ENCODE data around the gene SPIRE1. TPM values are rescaled to one million over a fixed set of nuclear protein-coding genes. Genes with fewer than 3 reads are reported as not detected.
"Not testable (repeated sequence)": the region's sequence is repeated elsewhere in the genome, so short reads cannot be mapped to it uniquely, and the experiment has no call there.

Gene SPIRE1
- total RNA-seq, 2 experiments from 2014 or later: 1.3 to 2.9 TPM

GRCh38 chr18:12517142-12517825 is 140.6 kb downstream of the SPIRE1 start:
- Mint-ChIP-seq H3K4me3 (no peak overlapping the region), H3K36me3 (ENCODE audit: low read depth) (no peaks in the 10 kb centered on the region), H3K4me1 (no peaks in the 10 kb centered on the region), H3K9me3 (no peaks in the 10 kb centered on the region), H3K27me3 (peaks cover 12% of the 10 kb centered on the region), H3K27ac (no peak overlapping the region)
- no peak for DNase-seq
- CTCF ChIA-PET: interaction anchor here (1.1 to 1.3 kb wide), 2 partner anchors 10 to 94 kb away, joined by 3 to 4 read pairs; no protein-coding TSS in a partner anchor
- POLR2A ChIA-PET: no interaction called here

DNA sequence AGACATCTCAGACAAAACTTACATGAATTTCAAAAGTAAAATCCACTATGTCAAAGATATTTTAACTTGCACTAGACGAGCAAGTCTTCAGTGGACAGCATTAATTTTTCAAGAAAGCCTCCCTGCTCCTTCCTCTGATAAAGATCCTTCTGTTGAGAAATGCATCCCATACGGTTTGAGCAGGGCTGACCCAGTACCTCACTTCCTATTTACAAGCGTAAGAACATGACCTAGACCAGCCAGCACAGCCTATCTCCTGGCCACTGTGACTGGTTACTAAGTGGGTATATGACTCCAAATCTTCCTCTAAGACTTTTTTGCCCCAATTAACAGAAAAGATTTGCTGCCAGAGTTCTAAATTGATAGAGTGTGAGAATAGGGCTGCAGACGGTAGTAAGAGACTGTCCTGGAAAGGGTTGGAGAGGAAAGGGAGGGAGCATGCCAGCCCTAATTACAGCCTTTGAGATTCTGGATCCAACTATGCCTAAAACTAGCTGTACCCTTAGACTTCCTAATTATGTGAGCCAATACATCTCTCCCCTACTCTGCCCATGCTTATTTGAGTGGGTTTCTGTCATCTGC is 141.8 kb downstream of the SPIRE1 start:
- Mint-ChIP-seq H3K27ac (no peak overlapping the region), H3K9me3 (no peaks in the 10 kb centered on the region), H3K4me1 (no peaks in the 10 kb centered on the region), H3K4me3 (no peak overlapping the region), H3K27me3 (peaks cover 6% of the 10 kb centered on the region), H3K36me3 (ENCODE audit: low read depth) (no peaks in the 10 kb centered on the region)
- no peak for DNase-seq
- ChIA-PET POLR2A (no interaction called here), CTCF (interaction anchor here (0.6 to 1.3 kb wide), 3 partner anchors 9 to 189 kb away, joined by 3 to 4 read pairs (median 3); no protein-coding TSS in a partner anchor)

DNA sequence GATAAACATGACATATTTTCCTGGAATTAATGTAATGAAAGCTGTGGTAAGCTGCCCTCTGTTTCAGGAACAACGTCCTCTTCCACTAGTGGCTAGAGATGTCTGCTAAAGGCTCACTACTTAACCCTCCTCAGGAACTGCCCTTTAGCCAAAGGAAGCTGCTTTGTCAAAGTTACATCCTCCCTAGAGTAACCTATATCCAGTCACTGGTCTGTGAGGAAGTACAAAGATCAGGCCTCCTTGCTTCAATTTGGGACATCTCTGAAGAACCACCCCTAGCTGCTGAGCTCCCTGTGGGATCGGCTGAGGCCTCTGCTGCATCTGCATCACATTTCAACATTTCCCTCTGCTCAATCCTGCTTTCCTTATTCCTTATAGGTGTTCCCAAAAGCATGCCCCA is 142.4 kb downstream of the SPIRE1 start:
- CTCF ChIA-PET: interaction anchor here (0.6 kb wide), 1 partner anchor 190 kb away, joined by 3 read pairs; no protein-coding TSS in a partner anchor
- Mint-ChIP-seq H3K27ac (no peak overlapping the region), H3K27me3 (peaks cover 5% of the 10 kb centered on the region), H3K4me3 (no peak overlapping the region), H3K36me3 (ENCODE audit: low read depth) (no peaks in the 10 kb centered on the region), H3K9me3 (no peaks in the 10 kb centered on the region), H3K4me1 (no peaks in the 10 kb centered on the region)
- DNase-seq: no peak
- POLR2A ChIA-PET: no interaction called here

DNA sequence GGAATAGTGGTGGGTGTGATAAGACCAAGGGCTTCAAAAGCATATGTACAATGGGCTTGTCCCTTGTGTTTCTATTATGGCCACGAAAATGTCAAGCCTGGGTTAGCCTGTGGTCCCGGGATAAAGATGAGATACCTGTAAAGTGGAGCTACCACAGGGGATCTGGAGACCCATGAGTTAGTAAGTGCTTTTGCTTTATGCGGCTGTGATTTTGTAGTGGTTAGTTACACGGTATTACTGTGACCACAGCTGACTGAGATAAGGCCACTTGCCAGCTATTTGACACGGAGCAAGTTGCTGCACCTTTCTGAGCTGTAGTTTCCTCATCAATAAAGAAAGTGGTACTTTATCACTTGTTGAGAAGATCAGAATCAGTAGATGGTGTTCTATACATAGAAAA is 150.9 kb downstream of the SPIRE1 start:
- CTCF ChIA-PET: interaction anchor here (1.4 kb wide), 1 partner anchor 10 kb away, joined by 4 read pairs; no protein-coding TSS in a partner anchor
- H3K27ac Mint-ChIP-seq: no peak overlapping the region

GRCh38 chr18:12500986-12501385 is 156.9 kb downstream of the SPIRE1 start:
- Mint-ChIP-seq H3K36me3 (ENCODE audit: low read depth) (no peaks in the 10 kb centered on the region), H3K4me3 (no peak overlapping the region), H3K4me1 (peaks cover 1% of the 10 kb centered on the region), H3K9me3 (no peaks in the 10 kb centered on the region), H3K27me3 (no peaks in the 10 kb centered on the region), H3K27ac (no peak overlapping the region)
- CTCF ChIA-PET: no interaction called here
- POLR2A ChIA-PET: no interaction called here
- DNase-seq: no peak

More for the DNA sequence above, 150.9 kb downstream of the SPIRE1 start:
- Mint-ChIP-seq H3K4me3 (no peak overlapping the region), H3K4me1 (peaks cover 1% of the 10 kb centered on the region), H3K9me3 (no peaks in the 10 kb centered on the region), H3K36me3 (ENCODE audit: low read depth) (no peaks in the 10 kb centered on the region), H3K27me3 (no peaks in the 10 kb centered on the region)
- no peak for DNase-seq
- POLR2A ChIA-PET: no interaction called here

GRCh38 chr18:12497839-12498238 is 160.1 kb downstream of the SPIRE1 start:
- no peak for DNase-seq
- no peak overlapping the region for H3K27ac Mint-ChIP-seq
- no peaks in the 10 kb centered on the region for H3K36me3 Mint-ChIP-seq (ENCODE audit: low read depth)
- no peaks in the 10 kb centered on the region for H3K9me3 Mint-ChIP-seq
- POLR2A ChIA-PET: no interaction called here
- H3K27me3 Mint-ChIP-seq: no peaks in the 10 kb centered on the region
- no peak overlapping the region for H3K4me3 Mint-ChIP-seq
- no peaks in the 10 kb centered on the region for H3K4me1 Mint-ChIP-seq
- CTCF ChIA-PET: interaction anchor here (0.6 kb wide), 1 partner anchor 48 kb away, joined by 3 read pairs; no protein-coding TSS in a partner anchor

GRCh38 chr18:12497296-12497695 is 160.6 kb downstream of the SPIRE1 start:
- ChIA-PET CTCF (interaction anchor here (0.6 kb wide), 1 partner anchor 48 kb away, joined by 3 read pairs; no protein-coding TSS in a partner anchor), POLR2A (no interaction called here)
- Mint-ChIP-seq H3K27me3 (no peaks in the 10 kb centered on the region), H3K9me3 (no peaks in the 10 kb centered on the region), H3K36me3 (ENCODE audit: low read depth) (no peaks in the 10 kb centered on the region), H3K4me1 (no peaks in the 10 kb centered on the region), H3K27ac (no peak overlapping the region), H3K4me3 (no peak overlapping the region)
- DNase-seq: no peak

DNA sequence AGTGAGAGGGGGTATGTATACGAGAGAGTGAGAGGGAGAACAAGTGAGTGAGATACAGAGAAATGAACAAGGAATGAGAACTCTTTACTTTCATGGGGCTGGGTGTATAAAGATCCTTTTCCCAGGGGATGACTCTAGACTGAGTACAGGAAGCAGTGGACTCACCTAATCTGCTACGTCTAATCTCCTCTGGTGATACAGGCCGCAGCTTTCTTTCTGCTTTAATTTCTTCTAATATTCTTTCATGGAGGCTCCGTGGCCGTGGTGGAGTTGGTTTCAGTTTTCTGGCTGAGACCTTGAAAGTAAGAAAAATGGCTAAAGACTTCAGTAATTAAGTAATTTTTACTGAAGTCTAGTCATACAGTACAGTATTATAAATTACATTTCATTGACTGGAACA is 165.0 kb downstream of the SPIRE1 start:
- ChIA-PET CTCF (no interaction called here), POLR2A (no interaction called here)
- Mint-ChIP-seq H3K4me1 (no peaks in the 10 kb centered on the region), H3K27ac (no peak overlapping the region), H3K27me3 (peaks cover 2% of the 10 kb centered on the region), H3K4me3 (no peak overlapping the region), H3K36me3 (ENCODE audit: low read depth) (no peaks in the 10 kb centered on the region), H3K9me3 (no peaks in the 10 kb centered on the region)
- no peak for DNase-seq

DNA sequence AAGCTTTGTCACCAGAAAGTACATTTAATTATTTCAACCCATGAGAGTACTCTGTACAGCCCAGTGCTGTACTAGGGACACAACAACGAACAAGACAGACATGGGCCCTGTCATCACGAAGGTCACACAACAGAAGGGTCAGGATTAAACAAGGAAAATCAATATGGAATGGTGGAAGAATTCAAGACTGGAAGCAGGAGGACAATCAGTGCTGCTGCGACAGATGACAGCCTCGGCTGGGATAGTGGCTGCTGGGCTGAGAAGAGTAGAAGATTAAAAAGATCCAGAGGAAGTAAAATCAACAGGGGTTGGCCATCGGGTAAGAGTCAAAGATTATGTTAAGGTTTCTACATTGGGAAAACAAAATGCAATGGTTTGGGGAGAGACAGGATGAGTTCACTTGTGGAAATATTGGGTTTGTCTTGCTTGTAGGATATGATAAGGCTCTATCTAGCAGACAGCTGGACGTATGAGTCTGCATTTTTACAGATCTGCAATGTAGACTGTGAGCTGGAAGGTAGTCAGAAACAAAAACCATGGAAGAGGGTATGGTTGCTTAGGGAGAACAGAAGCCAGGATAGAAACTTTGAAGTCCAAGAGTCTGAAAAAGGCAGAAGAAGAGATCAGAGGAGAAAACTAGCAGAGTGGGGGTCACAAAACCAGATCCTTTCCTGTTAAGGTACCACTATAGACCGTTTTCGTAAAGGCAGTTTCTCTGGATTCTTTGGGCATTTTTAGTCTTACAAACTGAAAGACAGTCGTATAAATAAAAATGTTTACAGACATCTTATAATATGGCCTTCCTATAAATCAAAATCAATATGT is 166.1 kb downstream of the SPIRE1 start:
- Mint-ChIP-seq H3K36me3 (ENCODE audit: low read depth) (no peaks in the 10 kb centered on the region), H3K9me3 (no peaks in the 10 kb centered on the region), H3K4me3 (no peak overlapping the region), H3K27ac (no peak overlapping the region), H3K4me1 (no peaks in the 10 kb centered on the region), H3K27me3 (peaks cover 2% of the 10 kb centered on the region)
- ChIA-PET CTCF (no interaction called here), POLR2A (no interaction called here)
- DNase-seq: no peak

GRCh38 chr18:12485479-12486105 is 172.3 kb downstream of the SPIRE1 start:
- Mint-ChIP-seq H3K36me3 (ENCODE audit: low read depth) (no peaks in the 10 kb centered on the region), H3K4me3 (no peak overlapping the region), H3K4me1 (peaks cover 7% of the 10 kb centered on the region), H3K27me3 (peaks cover 2% of the 10 kb centered on the region), H3K9me3 (no peaks in the 10 kb centered on the region), H3K27ac (peak overlapping the region; percentile 66)
- POLR2A ChIA-PET: interaction anchor here (0.7 kb wide), 1 partner anchor 459 kb away, joined by 3 read pairs; no protein-coding TSS in a partner anchor
- DNase-seq: no peak
- CTCF ChIA-PET: interaction anchor here (0.7 kb wide), 1 partner anchor 1072 kb away, joined by 4 read pairs; no protein-coding TSS in a partner anchor

DNA sequence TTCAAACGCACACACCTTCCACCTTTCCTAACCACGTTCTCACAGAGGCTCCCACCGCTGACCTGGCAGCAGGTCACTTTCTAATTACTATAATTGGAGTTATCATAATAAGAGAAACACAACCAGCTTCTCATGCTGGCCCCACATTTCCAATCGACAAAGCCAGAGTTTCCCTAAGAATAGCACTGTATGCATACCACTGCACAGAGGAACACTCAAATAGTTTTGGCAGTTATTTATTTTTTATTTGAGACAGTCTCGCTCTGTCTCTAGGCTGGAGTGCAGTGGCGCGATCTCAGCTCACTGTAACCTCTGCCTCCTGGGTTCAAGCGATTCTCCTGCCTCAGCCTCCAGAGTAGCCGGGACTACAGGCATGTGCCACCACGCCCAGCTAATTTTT is 176.0 kb downstream of the SPIRE1 start:
- H3K36me3 Mint-ChIP-seq (ENCODE audit: low read depth); H3K27me3 Mint-ChIP-seq; CTCF ChIA-PET; H3K9me3 Mint-ChIP-seq; H3K4me3 Mint-ChIP-seq; DNase-seq; H3K27ac Mint-ChIP-seq; H3K4me1 Mint-ChIP-seq: not testable (repeated sequence)
- POLR2A ChIA-PET: interaction anchor here (0.5 kb wide), 1 partner anchor 184 kb away, joined by 3 read pairs; no protein-coding TSS in a partner anchor

DNA sequence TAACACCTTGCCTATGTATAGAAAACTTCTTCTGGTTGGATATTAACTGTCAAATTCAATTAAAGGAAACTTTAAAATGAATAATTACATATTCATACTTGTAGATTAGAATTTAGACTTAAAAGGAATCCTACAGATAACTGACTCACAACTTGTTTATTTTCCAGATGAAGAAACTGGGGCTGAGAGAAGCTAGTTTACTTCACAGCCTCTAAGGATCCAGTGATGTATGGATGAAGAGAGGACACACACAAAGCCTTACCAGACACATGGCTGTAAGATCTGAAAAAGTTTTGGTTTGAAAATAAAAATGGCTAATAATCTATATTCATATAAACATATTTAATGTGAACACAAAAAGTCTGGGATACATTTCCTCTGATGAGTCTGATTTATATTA is 177.9 kb downstream of the SPIRE1 start:
- CTCF ChIA-PET: interaction anchor here (0.9 kb wide), 1 partner anchor 17 kb away, joined by 3 read pairs; no protein-coding TSS in a partner anchor
- H3K9me3 Mint-ChIP-seq: no peaks in the 10 kb centered on the region
- no peak overlapping the region for H3K27ac Mint-ChIP-seq
- no peaks in the 10 kb centered on the region for H3K36me3 Mint-ChIP-seq (ENCODE audit: low read depth)
- no peaks in the 10 kb centered on the region for H3K27me3 Mint-ChIP-seq
- no peaks in the 10 kb centered on the region for H3K4me1 Mint-ChIP-seq
- H3K4me3 Mint-ChIP-seq: no peak overlapping the region
- POLR2A ChIA-PET: no interaction called here
- DNase-seq: no peak

Measured in activated CD4-positive, alpha-beta T cell treated with anti-CD3 and anti-CD28 coated beads, Interleukin-2, amount 10 ng/mL, durations not matched to agents 7 days and 5 days (primary cell).